HG03521 (cell line): ENCODE measurements around the gene SYT11.
"Not testable (repeated sequence)": the region's sequence is repeated elsewhere in the genome, so short reads cannot be mapped to it uniquely, and the experiment has no call there.

Experiments used
- ATAC-seq: cut with Tn5 transposase; IDR thresholded peaks from one replicate; pipeline ENCODE4 v1.9.1; 2021; ENCODE audit warnings: mild to moderate bottlenecking, moderate library complexity; ENCODE audit not compliant: unreplicated experiment

The SYT11 gene, protein sequence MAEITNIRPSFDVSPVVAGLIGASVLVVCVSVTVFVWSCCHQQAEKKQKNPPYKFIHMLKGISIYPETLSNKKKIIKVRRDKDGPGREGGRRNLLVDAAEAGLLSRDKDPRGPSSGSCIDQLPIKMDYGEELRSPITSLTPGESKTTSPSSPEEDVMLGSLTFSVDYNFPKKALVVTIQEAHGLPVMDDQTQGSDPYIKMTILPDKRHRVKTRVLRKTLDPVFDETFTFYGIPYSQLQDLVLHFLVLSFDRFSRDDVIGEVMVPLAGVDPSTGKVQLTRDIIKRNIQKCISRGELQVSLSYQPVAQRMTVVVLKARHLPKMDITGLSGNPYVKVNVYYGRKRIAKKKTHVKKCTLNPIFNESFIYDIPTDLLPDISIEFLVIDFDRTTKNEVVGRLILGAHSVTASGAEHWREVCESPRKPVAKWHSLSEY

DNA sequence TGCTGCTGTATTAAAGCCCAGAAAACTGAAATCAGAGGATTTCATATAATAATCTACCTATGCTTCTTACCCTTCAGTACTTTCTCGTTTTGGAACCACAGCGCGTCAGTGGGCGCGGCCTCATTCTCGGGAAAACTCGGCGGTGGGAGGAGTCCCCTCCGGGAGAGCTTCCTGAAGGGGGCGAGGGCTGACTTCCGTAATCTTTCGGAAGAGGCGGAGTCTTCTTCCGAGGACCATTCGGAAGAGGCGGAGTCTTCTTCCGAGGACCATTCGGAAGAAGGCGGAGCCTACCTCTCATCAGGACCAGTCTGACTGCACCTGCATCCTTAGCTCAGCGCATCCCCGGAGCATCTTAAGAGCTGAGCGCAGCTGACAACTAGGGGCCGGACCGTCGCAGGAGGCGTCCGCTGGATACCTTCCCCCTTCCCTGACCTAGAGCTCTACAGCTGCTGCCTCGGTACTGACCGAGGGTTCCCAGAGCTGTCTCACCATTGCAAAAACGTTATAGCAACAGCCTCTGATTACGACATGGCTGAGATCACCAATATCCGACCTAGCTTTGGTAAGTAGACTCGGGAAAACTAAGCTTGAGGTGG lies at the start of gene SYT11:
Gene SYT11 (plus strand): TSS at position 334 of the 596 bp plus-strand sequence. CDS start 195 bp downstream, at position 529.
- peak; percentile 72 for ATAC-seq

DNA sequence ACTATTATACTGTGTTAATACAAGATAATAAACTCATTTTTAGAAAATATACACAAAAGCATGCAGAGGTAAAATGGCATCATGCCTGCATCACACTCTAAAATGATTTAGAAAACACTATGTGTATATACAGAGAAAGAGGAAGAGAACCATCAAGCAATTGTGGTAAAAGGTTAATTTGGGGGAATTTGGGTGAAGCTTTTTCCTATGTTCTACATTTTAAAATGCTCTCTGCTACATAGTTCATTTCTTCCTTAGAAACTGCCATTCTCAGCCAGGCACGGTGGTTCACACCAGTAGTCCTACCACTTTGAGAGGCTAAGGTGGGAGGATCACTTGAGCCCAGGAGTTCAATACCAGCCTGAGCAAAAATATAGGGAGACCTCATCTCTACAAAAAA lies 46.5 kb upstream of the SYT11 start:
- ATAC-seq: no peak

DNA sequence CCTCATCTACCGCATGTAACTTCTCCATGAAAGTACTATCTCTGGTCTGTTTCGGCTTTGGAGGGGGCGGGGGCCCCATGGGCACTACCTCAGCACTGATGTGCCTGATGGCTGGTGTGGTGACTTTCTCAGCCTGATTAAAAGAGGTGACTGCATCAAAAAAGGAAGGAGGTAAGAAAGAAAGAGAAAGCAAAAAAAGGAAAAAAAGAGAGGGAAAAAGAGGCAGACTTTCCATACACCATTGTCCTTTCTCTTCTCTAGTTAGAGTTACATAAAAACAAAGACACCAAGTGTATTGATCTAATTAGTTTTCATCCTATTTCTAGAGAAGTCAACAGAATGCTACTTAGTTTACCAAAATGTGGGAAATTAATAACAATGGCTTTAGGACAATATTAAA lies 45.7 kb upstream of the SYT11 start:
- no peak for ATAC-seq

DNA sequence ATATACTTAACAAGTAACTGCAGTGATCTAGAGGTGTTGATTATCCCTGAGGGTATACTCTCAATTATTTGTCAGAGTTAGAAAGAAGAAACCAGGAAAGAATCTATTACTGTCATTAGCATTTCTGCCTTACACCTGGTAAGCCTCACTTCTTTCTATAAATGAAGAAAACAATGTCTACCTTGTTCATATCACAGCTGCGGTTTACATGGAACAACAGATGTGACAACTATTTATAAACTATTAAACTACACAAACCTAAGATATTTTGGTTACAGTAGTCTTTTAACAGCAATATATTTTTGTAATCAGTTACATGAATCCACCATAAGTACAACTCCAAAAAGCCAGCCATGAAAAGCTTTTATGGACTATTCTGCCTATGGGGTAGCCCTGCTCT lies 43.0 kb upstream of the SYT11 start:
- ATAC-seq: no peak

DNA sequence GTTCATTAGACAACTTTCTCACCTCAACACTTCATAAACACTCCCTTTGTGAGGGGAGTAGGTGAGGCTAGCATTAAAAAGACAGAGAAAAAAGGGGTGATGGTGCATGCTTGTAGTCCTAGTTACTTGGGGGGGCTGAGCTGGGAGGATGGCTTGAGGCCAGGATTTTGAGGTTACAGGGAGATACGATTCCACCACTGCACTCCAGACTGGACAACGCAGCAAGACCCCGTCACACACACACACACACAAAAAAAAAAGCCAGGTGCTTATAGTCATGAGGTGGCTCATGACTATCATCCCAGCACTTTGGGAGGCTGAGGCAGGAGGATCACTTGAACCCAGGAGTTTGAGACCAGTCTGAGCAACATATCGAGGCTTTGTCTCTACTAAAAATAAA lies 31.9 kb upstream of the SYT11 start:
- ATAC-seq: no peak

DNA sequence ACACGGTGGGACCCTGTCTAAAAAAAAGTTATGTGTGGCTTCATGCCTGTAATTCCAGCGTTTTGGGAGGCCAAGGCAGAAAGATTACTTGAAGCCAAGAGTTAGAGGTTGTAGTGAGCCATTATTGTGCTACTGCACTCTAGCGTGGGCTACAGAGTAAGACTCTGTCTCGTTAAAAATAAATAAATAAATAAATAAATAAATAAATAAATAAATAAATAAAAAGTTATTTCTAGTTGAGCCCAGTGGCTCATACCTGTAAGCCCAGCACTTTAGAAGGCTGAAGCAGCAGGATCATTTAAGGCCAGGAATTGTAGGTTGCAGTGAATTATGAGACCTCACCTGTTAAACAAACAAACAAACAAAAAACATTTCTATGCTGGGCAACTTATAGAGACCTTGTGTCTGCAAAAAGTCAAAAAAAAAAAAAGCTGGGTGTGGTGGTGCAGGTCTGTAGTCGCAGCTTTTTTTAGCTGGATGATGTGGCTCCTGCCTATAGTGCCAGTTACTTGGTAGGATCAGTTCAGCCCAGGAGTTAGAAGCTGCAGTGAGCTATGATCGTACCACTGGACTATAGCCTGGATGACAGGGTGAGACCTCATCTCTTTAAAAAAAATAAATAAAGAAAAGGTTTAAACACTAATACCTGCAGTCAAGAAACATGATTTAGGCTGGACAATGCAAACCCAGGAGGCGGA lies 27.9 kb upstream of the SYT11 start:
- ATAC-seq: no peak

DNA sequence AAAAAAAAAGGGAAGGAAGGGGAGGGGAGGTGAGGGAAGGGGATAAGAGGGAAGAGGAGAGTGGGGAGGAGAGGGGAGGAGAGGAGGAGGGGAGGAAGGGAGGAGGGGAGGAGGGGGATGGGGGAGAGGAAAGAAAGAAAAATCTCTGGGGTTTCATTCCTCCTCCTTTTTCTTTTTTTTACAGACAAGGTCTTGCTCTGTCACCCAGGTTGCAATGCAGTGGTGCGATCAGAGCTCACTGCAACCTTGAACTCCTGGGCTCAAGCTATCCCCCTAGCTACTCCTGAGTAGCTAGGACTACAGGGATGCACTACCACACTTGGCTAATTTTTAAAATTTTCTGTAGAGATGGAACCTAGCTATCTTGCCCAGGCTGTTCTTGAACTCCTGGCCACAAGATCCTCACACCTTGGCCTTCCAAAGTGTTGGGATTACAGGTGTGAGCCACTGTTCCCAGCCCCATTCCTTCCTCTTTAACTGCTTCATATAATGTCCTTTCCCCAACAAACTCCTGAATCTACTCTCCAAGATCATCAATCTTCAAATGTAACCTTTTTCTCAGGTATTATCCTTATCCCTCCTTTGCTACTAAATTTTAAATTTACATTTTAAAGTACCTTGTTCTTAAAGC lies 25.6 kb upstream of the SYT11 start:
- no peak for ATAC-seq

DNA sequence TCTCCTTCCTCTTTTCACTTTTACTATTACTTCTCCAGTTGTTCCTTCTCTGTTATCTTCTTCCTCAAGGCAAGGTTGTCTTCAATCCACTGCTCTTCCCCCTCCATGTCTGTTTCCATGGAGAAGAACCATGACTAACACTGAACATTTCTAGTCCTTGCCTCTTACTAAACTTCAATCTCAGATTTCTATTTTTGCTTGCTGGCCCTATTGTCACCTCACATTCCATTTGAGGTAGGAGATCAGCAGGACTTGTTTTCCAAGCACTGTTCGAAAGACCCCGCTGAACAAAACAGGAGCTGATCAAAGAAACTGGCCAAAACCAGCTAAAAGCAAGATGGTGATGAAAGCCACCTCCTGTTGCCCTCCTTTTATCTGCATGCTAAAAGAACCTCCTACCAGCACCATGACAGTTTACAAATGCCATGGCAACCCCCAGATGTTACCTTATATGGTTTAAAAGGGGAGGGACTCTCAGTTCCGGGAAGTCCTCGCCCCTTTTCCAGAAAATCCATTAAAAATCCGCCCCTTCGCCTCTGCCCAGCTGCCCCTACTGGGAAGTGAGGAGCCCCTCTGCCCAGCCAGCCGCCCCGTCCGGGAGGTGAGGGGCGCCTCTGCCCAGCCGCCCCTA lies 25.0 kb upstream of the SYT11 start:
- no peak for ATAC-seq

DNA sequence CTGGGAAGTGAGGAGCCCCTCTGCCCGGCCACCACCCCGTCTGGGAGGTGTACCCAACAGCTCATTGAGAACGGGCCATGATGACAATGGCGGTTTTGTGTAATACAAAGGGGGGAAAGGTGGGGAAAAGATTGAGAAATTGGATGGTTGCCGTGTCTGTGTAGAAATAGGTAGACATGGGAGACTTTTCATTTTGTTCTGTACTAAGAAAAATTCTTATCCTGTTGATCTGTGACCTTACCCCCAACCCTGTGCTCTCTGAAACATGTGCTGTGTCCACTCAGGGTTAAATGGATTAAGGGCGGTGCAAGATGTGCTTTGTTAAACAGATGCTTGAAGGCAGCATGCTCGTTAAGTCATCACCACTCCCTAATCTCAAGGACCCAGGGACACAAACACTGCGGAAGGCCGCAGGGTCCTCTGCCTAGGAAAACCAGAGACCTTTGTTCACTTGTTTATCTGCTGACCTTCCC lies 24.4 kb upstream of the SYT11 start:
- ATAC-seq: not testable (repeated sequence)

DNA sequence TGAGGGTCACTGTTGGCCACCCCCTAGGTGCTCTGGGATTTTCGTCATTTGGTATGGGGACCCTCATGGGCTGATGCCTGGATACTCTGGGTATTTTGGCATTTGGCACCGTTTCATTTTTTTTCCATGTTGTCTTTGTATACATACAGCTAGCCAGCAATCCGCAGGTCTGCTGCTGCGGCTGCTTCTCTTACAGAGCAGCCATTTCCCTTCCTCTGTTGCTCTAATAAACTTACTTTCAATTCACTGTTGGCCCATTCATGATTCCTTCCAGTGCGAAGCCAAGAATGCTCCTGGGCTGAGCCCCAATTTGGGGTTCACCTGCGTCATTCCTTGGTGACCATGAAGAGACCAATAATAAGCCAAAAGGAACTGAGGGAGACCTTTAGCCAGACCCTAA lies 23.8 kb upstream of the SYT11 start:
- ATAC-seq: no peak

DNA sequence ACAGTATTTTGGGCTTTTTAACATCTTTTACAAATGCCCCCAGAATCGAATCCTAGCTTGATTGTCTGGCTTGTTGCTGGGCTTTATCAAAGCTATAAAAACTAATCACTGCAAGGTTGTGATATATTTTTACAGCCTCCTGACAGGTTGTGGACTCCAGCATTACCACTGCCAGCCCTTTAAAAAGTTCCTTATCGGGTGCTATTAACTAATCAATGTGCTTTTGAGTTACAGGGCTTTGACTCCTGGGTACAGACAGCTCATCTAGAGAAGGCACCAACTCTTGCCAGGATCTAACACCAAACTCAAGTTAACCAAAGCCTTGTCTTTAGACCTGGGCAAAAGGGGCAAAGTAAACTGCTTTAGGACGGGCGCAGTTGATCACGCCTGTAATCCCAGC lies 19.0 kb upstream of the SYT11 start:
- no peak for ATAC-seq

DNA sequence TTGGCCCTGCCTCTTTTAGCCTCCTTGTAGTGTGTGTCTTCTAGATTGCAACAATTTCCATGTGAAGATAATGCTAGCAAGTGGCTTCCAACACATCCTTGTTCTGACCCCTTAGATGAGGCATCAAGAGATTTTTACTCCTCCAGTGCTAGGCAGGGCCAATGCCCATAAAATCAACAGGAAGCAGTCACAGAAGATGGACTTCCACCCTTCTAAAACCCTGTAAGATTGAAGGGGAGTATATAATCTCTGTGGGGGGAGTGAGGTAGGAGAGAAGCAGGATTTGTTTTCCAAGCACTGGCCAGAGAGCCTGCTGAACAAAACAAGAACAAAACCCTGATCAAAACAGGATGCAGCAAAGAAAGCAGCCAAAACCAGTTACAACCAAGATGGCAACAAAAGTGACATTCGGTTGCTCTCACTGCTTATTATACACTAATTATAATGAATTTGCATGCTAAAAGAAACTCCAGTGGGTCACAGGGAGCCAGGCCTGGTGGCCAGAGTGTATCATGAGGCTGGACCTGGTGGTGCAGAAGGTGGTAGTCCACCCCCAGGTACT lies 14.4 kb upstream of the SYT11 start:
- ATAC-seq: no peak

DNA sequence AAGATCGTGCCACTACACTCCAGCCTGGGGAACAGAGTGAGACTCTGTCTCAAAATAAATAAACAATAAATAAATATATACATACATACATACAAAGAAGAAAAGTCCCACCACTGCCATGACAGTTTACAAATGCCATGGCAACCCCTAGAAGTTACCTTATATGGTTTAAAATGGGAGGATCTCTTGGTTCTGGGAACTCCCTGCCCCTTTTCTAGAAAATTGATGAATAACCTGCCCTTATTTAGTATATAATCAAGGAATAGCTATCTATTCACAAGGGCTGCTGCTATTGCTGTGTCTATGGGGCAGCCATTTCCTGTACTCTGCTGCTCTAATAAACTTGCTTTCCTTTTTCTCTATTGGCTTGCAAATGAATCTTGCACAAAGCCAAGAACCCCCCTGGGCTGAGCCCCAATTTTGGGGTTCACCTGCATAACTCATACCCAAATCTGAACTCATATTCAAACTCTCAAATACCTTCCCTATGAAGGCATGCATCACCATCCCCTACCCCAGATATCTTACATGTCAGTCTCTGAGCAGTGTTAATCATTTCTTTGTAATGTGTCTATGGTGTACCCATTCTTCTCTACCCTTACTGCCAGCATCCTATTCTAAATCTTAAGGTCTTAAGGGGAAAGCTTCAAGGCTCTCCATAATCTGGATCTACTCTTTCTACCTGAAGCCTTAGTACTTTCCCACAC lies 11.4 kb upstream of the SYT11 start:
- no peak for ATAC-seq

DNA sequence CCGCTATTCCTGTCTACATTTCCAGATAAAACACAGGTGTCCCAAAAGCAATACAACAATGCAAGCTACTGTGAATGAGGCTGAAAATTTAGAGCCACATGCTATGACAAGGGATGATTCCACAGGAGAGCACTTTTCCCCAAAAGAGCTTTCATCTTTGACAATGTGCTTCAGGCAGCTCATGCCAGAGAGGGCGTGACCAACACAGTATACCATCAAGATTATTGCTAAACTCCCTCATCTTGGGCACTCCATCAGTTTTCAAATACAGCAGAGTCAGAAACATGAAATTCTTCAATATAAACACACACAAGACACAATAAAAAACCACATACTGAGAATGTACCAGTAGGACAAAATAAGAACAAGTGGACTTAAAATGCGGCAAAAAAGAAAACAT lies 9.0 kb upstream of the SYT11 start:
- ATAC-seq: no peak

DNA sequence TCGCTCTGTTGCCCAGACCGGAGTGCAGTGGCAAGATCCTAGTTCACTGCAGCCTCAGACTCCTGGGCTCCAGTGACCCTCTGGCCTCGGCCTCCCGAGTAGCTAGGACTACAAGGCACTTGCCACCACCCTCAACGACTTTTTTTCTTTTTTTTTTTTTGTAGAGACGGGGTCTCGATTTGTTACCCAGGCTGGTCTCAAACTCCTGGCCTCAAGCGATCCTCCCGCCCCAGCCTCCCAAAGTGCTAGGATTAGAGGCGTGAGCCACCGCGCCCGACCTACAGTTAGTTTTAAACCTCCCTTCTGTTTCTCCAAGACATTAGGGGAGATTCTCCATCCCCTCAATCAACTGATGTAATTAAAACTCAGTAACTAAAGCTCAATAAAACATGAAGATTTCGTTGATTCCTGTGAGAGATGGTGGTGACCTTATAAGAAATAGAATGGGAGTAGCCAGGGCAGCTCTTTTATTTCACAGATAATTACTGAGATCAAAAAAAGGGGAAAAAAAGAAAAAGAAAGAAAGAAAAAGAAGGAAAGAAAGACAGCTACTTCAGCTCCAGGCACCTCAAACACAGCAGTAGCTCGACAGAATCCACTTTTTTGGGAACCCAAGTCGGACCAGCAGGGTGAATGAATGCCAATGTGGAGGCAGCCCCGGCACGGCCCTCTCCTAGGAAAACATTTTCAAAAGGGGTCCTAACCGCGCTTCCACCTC lies 3.0 kb upstream of the SYT11 start:
- ATAC-seq: no peak

DNA sequence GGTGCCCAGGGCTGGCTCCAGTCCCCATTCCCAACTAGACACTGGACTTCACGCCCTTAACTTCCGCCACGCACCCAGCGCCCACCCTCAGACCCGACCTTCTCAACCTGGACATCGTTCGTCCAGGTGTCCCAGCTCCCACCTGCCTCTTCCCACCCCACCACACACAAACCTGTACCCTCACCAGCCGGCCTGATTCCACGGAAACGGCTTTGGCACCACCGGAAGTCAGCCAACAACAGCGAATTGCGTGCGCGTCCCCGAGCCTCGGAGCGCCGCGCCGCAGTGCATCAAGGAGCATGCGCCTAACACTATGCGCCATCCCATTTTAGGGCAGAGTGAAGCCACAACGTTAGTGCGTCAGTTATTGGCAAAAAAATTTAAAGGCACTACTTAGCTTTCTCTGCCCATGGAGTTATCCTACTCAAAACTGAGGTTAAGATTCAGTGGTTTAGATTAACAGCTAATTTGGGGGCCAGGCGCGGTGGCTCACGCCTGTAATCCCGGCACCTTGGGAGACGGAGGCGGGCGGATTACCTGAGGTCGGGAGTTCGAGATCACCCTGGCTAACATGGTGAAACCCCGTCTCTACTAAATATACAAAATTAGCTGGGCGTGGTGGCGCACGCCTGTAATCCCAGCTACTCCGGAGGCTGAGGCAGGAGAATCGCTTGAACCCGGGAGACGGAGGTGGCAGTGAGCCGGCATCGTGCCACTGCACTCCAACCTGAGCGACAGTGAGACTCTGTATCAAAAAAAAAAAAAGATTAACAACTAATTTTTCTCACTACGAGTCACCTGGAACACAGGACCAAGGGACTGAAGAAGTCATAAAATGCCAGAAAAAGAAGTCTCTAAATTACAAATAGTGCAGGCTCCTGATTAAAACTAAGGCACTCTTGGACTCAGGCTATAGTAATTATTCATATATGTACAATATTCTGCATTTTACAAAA lies 2.1 kb upstream of the SYT11 start, which contains the start of gene GON4L:
Gene GON4L (minus strand): TSS at position 240 of the 956 bp plus-strand sequence. CDS start 3,434 bp downstream, outside the sequence.
- peak; percentile 48 for ATAC-seq

DNA sequence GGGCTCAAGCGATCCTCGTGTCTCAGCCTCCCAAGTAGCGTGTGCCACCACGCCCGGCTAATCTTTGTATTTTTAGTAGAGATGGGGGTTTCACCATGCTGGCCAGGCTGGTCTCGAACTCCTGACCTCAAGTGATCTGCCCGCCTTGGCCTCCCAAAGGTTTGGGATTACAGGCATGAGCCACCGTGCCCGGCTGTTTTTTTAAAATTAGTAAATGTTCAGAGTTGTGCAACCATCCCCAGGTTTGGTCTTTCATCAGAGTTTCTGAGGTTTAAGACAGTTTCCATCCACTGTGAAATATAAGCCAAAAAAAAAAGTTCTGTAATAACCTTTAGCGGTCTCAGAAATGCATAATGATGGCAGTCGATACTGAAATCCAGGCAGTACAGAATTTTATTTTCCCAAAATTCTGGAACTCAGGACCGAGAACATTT lies 550 bp upstream of the SYT11 start:
- ATAC-seq: peak; percentile 6
